Neuronal stem cell (in vitro differentiated cells): Measurements from ENCODE around the gene FGD2.

Experiments
- DNase-seq: peaks from one replicate; pipeline ENCODE4 v3.0.0-alpha.2; 2013; ENCODE audit warnings: low spot score
- H2AFZ ChIP-seq: one replicate; pipeline ENCODE4 v1.6.1; 2013; ENCODE audit warnings: mild to moderate bottlenecking, low read length, inconsistent platforms
- H2AK5ac ChIP-seq: 2 replicates; pipeline ENCODE4 v1.6.1; 2013; ENCODE audit warnings: low read depth, mild to moderate bottlenecking, inconsistent platforms, low read length, moderate library complexity, mixed read lengths
- H2BK120ac ChIP-seq: 2 replicates; pipeline ENCODE4 v1.6.1; 2013; ENCODE audit warnings: low read depth, mild to moderate bottlenecking, inconsistent platforms, low read length, moderate library complexity, mixed read lengths
- H2BK12ac ChIP-seq: one replicate; pipeline ENCODE4 v1.6.1; 2013; ENCODE audit warnings: low read length, inconsistent platforms
- H2BK15ac ChIP-seq: 2 replicates; pipeline ENCODE4 v1.6.1; 2013; ENCODE audit warnings: mild to moderate bottlenecking, low read length, inconsistent platforms, mixed read lengths
- H2BK5ac ChIP-seq: one replicate; pipeline ENCODE4 v1.6.1; 2013; ENCODE audit warnings: inconsistent platforms, mild to moderate bottlenecking, low read length, moderate library complexity
- H3K14ac ChIP-seq: one replicate; pipeline ENCODE4 v1.6.1; 2013; ENCODE audit warnings: low read length, inconsistent platforms
- H3K18ac ChIP-seq: 2 replicates; pipeline ENCODE4 v1.6.1; 2013; ENCODE audit warnings: low read length, inconsistent platforms
- H3K23ac ChIP-seq: 2 replicates; pipeline ENCODE4 v1.6.1; 2013; ENCODE audit warnings: low read depth, mild to moderate bottlenecking, mixed read lengths, low read length, inconsistent platforms; ENCODE audit not compliant: poor library complexity
- H3K27ac ChIP-seq: replicated peaks from 3 replicates; pipeline ENCODE4 v1.5.1; 2013; ENCODE audit warnings: low read length, inconsistent platforms
- H3K27me3 ChIP-seq, 3 experiments: 2 replicates each; pipeline ENCODE4 v1.6.1; 2013; ENCODE audit warnings: low read length in 3 of 3, mild to moderate bottlenecking in 2 of 3, inconsistent platforms in 1 of 3, low read depth in 1 of 3, mixed read lengths in 1 of 3, moderate library complexity in 1 of 3; ENCODE audit not compliant: control insufficient read depth in 3 of 3, insufficient read depth in 3 of 3
- H3K36me3 ChIP-seq, 2 donors: replicated peaks in 1 of 2; 2 replicates each; pipeline ENCODE4 v1.6.1; 2013; ENCODE audit warnings: low read length in 2 of 2; ENCODE audit not compliant: control insufficient read depth in 2 of 2, insufficient read depth in 2 of 2
- H3K4ac ChIP-seq: 2 replicates; pipeline ENCODE4 v1.6.1; 2013; ENCODE audit warnings: inconsistent platforms, mild to moderate bottlenecking, low read length, moderate library complexity
- H3K4me1 ChIP-seq, 2 donors: 1 replicate in 1 of 2; 2 replicates in 1 of 2; pipeline ENCODE4 v1.6.1; 2013; ENCODE audit warnings: low read length in 2 of 2, low read depth in 1 of 2; ENCODE audit not compliant: control insufficient read depth in 2 of 2, insufficient read depth in 1 of 2
- H3K4me2 ChIP-seq: one replicate; pipeline ENCODE4 v1.6.1; 2013; ENCODE audit warnings: mild to moderate bottlenecking, low read length, inconsistent platforms; ENCODE audit not compliant: insufficient read depth, poor library complexity, severe bottlenecking
- H3K4me3 ChIP-seq, 2 donors: 2 replicates each; pipeline ENCODE4 v1.5.1; 2013; ENCODE audit warnings: low read length in 2 of 2, mild to moderate bottlenecking in 2 of 2, inconsistent platforms in 1 of 2, moderate library complexity in 1 of 2
- H3K79me1 ChIP-seq: one replicate; pipeline ENCODE4 v1.6.1; 2013; ENCODE audit warnings: low read depth, mild to moderate bottlenecking, inconsistent platforms, low read length, moderate library complexity
- H3K9ac ChIP-seq: one replicate; pipeline ENCODE4 v1.6.1; 2013; ENCODE audit warnings: mild to moderate bottlenecking, low read depth, low read length, inconsistent platforms; ENCODE audit not compliant: poor library complexity
- H3K9me3 ChIP-seq, 2 donors: replicated peaks in 1 of 2; 2 replicates each; pipeline versions ENCODE3 to v1.6.1; 2013; ENCODE audit warnings: low read length in 2 of 2, mild to moderate bottlenecking in 2 of 2, inconsistent platforms in 1 of 2, low read depth in 1 of 2, mixed read lengths in 1 of 2, moderate library complexity in 1 of 2; ENCODE audit not compliant: control insufficient read depth in 2 of 2, insufficient read depth in 1 of 2
- H4K8ac ChIP-seq: one replicate; pipeline ENCODE4 v1.6.1; 2013; ENCODE audit warnings: low read depth, mild to moderate bottlenecking, inconsistent platforms, low read length, moderate library complexity
- H4K91ac ChIP-seq: one replicate; pipeline ENCODE4 v1.6.1; 2013; ENCODE audit warnings: low read length, low read depth, mild to moderate bottlenecking, inconsistent platforms; ENCODE audit not compliant: poor library complexity
- WGBS, 2 donors: extraction: QIAGEN DNeasy Blood & Tissue Kit; methylation state at CpG; one replicate each; pipeline ENCODE4 v1.1.7; 2013; ENCODE audit warnings: missing lambda C conversion rate in 2 of 2, mixed read lengths in 1 of 2; ENCODE audit not compliant: insufficient read length in 2 of 2, insufficient replicate concordance in 1 of 2; ENCODE audit errors: extremely low coverage in 2 of 2; 5-methylcytosine and 5-hydroxymethylcytosine counted together

Gene FGD2

GRCh38 chr6:37056112-37056403 is 50.6 kb downstream of the FGD2 start:
- Histone ChIP-seq H3K23ac (peak overlapping the region; percentile 26), H2BK12ac (no peak overlapping the region), H4K91ac (no peak overlapping the region), H2BK15ac (peak overlapping the region; percentile 53), H2BK120ac (no peak overlapping the region), H3K9me3 (no peaks in the 10 kb centered on the region), H3K27ac (no peak overlapping the region), H2AK5ac (peak overlapping the region; percentile 89), H3K79me1 (no peaks in the 10 kb centered on the region), H3K27me3 (no peaks in the 10 kb centered on the region), H4K8ac (no peak overlapping the region), H3K14ac (peak overlapping the region; percentile 87), H3K9ac (no peak overlapping the region), H2BK5ac (peak overlapping the region; percentile 60), H3K4ac (no peak overlapping the region), H3K36me3 (no peaks in the 10 kb centered on the region), H3K18ac (no peak overlapping the region), H3K4me3 (no peak overlapping the region), H3K4me2 (no peak overlapping the region), H3K4me1 (peaks cover 16 to 18% of the 10 kb centered on the region in 2 donors), H2AFZ (no peak overlapping the region)
- no CpG with 5 or more reads among the region's 8 CpGs for WGBS, 2 donors
- DNase-seq: no peak

DNA sequence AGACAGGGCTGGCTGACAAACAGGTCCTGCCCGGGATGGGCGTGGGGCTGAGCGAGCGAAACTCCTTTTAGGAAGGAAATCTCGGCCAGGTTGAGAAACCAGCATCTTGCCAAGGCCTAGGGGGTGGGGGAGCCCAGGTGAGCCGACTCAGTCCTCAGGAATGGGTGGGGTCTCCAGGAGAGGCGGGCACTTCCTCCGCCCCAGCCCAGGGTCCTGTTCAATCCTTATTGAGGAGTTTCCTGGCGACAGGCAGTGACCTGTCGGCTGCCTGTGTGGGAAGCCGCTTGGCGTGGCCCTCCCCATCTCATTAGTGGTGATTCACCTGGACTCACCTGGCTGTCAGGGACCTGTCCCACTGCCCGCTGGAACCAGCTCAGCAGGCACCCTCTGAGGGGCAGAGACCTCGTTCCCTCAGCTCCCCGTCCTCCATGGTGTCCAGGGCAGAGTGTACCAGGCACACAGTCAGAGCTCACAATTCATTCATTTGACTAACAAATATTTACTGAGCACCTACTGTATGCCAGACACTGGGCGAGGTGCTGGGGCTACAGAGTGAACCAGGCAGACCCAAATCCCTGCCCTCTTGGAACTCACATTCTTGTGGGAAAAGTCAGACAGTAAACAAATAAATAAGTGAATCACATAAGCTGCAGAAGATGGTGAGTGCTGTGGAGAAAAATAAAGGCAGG is 51.1 kb downstream of the FGD2 start:
- Histone ChIP-seq H2BK12ac (no peak overlapping the region), H3K18ac (peak overlapping the region; percentile 53), H2BK15ac (no peak overlapping the region), H3K4ac (no peak overlapping the region), H2BK5ac (peak overlapping the region; percentile 60), H3K4me1 (peaks cover 17 to 21% of the 10 kb centered on the region in 2 donors), H2AK5ac (peak overlapping the region; percentile 89), H3K23ac (no peak overlapping the region), H3K14ac (peak overlapping the region; percentile 6), H4K8ac (no peak overlapping the region), H3K9me3 (no peaks in the 10 kb centered on the region), H2AFZ (no peak overlapping the region), H3K27me3 (no peaks in the 10 kb centered on the region), H3K9ac (no peak overlapping the region), H3K4me2 (no peak overlapping the region), H3K27ac (no peak overlapping the region), H3K36me3 (no peaks in the 10 kb centered on the region), H3K4me3 (no peak overlapping the region), H4K91ac (no peak overlapping the region), H2BK120ac (no peak overlapping the region), H3K79me1 (no peaks in the 10 kb centered on the region)
- DNase-seq: no peak
- no CpG with 5 or more reads among the region's 16 CpGs for WGBS, 2 donors

DNA sequence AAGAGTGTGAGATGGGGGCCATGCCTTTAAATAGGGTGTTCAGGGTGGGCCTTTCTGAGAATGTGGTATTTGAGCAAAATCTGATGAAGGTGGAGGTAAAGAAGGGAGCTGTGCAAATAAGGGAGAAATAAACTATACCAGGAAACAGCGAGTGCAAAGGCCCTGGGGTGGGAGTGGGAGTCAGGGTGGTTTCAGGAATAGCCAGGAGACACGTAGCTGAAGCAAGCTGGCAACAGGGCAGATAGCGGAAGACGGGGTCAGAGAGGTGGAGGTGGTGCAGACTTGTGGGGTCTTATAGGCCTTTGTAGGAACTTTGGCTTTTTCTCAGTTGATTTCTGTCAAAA is 51.6 kb downstream of the FGD2 start:
- H2BK5ac ChIP-seq: peak overlapping the region; percentile 60
- H3K4ac ChIP-seq: no peak overlapping the region
- no peak overlapping the region for H2AFZ ChIP-seq
- H2BK120ac ChIP-seq: no peak overlapping the region
- H3K9ac ChIP-seq: no peak overlapping the region
- H2AK5ac ChIP-seq: no peak overlapping the region
- no peaks in the 10 kb centered on the region for H3K9me3 ChIP-seq
- WGBS, 2 donors: no CpG with 5 or more reads among the region's 4 CpGs
- H2BK15ac ChIP-seq: no peak overlapping the region
- H2BK12ac ChIP-seq: no peak overlapping the region
- H3K4me3 ChIP-seq: no peak overlapping the region
- no peak overlapping the region for H3K4me2 ChIP-seq
- H3K79me1 ChIP-seq: no peaks in the 10 kb centered on the region
- no peaks in the 10 kb centered on the region for H3K36me3 ChIP-seq
- no peak overlapping the region for H4K8ac ChIP-seq
- no peaks in the 10 kb centered on the region for H3K27me3 ChIP-seq
- no peak overlapping the region for H3K27ac ChIP-seq
- H3K14ac ChIP-seq: no peak overlapping the region
- no peak overlapping the region for H3K18ac ChIP-seq
- peaks cover 12 to 16% of the 10 kb centered on the region in 2 donors for H3K4me1 ChIP-seq
- no peak for DNase-seq
- no peak overlapping the region for H4K91ac ChIP-seq
- H3K23ac ChIP-seq: no peak overlapping the region

GRCh38 chr6:37057678-37058077 is 52.2 kb downstream of the FGD2 start:
- H2BK12ac ChIP-seq: no peak overlapping the region

More at GRCh38 chr6:37057678-37058077, 52.2 kb downstream of the FGD2 start:
- H3K27me3 ChIP-seq: no peaks in the 10 kb centered on the region
- H3K4me3 ChIP-seq: no peak overlapping the region
- no peak overlapping the region for H3K9ac ChIP-seq
- H3K9me3 ChIP-seq: no peaks in the 10 kb centered on the region
- no peak overlapping the region for H4K8ac ChIP-seq
- peak overlapping the region; percentile 31 for H3K18ac ChIP-seq
- no CpG with 5 or more reads among the region's 7 CpGs for WGBS, 2 donors
- H2BK15ac ChIP-seq: peak overlapping the region; percentile 11
- H2AK5ac ChIP-seq: peak overlapping the region; percentile 87
- no peak overlapping the region for H4K91ac ChIP-seq
- no peaks in the 10 kb centered on the region for H3K36me3 ChIP-seq
- H3K4ac ChIP-seq: no peak overlapping the region
- no peak overlapping the region for H3K4me2 ChIP-seq
- H3K14ac ChIP-seq: no peak overlapping the region
- no peak for DNase-seq
- no peak overlapping the region for H2BK5ac ChIP-seq
- H3K4me1 ChIP-seq: peaks cover 10 to 15% of the 10 kb centered on the region in 2 donors
- H2BK120ac ChIP-seq: no peak overlapping the region
- no peak overlapping the region for H2AFZ ChIP-seq
- no peak overlapping the region for H3K27ac ChIP-seq
- no peak overlapping the region for H3K23ac ChIP-seq
- H3K79me1 ChIP-seq: no peaks in the 10 kb centered on the region
